DMS 273 (cell line): ENCODE results near the gene SNRNP40.

ENCODE experiments used
- DNase-seq: peaks from one replicate; lab custom pipeline; 2025; ENCODE audit not compliant: unreplicated experiment; lab: John Stamatoyannopoulos, UW

SNRNP40 gene

GRCh38 chr1:31234123-31234708 is 62.4 kb downstream of the SNRNP40 start:
- DNase-seq = no peak

DNA sequence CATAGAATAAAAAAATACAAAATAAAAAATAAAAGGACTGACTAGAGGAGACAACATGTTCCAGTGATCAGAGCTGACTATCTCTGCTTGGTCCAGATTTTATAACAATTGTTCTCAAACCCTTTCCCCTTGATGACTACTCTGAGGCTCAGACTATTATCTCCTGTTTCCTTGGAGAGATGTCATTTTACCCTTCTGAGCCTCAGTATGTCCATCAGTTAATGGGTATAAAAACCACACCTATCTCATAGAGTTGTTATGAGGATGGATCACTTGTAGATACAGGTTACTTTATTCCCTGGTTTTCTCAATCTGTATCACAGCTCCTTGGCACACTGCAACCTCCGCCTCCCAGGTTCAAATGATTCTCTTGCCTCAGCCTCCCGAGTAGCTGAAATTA is 63.9 kb downstream of the SNRNP40 start:
- DNase-seq = no peak

DNA sequence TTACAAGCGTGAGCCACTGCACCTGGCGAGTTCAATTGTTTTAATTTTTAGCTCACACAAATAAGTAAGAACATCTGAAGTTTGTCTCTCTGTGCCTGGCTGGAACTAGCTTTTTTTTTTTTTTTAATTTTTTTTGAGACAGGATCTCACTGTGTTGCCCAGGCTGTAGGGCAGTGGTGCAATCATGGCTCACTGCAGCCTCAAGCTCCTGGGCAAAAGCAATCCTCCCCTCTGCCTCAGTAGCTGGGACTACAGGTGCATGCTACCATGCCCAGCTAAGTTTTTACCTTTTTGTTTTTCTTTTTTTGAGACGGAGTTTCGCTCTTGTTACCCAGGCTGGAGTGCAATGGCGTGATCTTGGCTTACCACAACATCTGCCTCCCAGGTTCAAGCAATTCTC is 64.8 kb downstream of the SNRNP40 start:
- DNase-seq = no peak

GRCh38 chr1:31230378-31230777 is 66.2 kb downstream of the SNRNP40 start:
- DNase-seq = no peak

DNA sequence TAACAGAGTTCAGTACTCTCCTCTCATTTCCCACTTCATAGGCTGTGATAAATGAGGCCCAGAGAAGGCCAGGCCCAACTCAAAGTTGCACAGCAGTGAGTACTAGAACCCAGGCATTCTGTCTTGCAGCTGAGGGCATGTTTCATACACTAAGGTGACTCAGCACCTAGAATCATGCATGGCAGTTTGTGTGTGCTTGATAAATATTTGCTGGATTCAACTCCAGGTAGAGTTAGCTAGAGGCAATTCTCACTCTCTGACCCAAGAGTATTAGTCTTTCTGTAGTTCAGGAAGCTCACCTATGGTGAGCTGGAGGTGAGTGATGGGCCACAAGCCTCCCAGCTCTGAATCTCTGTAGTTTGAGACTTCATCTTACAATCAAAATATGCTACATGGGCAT is 67.6 kb downstream of the SNRNP40 start:
- no peak for DNase-seq

DNA sequence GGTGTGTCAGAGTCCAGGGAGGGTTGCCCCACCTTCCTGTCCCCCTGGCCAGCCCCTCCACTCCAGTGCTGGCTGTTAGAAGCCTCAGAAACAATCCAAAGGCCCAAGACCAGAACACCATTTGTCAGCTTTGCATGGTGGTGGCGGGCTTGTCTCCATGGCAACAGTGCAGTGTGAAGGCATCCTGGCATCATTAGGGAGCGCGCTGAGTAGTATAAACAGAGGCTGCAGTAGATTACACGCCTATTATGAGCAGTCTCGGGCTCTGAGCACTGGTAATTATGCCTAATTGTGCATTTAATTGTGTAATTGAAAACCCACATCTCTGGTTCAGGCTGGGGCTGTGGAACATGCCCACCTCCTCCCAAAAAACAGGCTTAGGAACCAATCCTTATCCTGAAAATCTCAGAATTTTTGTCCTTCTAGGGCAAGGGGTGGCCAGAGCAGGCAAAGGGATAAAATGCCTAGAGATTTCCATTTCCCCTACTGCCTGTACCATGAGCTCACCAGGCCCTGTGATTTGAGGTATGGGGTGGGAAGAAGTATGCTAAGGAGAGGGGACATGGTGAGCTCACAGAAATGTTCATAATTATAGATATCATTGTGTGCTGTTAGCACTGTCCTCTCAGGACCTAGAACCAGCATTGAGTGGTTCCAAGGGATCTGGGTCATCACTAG is 68.6 kb downstream of the SNRNP40 start:
- DNase-seq = peak; percentile 83

GRCh38 chr1:31224068-31224467 is 72.5 kb downstream of the SNRNP40 start:
- no peak for DNase-seq

DNA sequence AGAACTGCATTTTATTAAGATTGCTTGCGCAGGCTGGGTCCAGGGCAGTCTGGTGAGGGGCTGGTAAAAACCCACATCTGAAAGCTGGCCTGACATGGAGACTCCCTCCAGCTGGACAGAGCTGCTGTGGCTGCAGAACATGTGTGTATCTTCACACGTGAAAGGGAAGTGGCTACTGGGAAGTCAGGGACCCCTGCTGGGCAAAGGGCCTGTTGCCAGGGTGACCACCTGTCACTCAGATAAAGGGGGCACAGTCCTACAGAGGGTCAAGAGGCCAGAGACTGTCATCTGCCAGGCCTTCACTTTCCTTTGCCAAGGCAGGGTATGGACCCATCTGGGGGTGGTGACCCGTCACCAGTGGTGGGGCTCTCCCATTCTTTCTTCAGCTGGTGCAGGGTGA is 74.4 kb downstream of the SNRNP40 start:
- peak; percentile 21 for DNase-seq

DNA sequence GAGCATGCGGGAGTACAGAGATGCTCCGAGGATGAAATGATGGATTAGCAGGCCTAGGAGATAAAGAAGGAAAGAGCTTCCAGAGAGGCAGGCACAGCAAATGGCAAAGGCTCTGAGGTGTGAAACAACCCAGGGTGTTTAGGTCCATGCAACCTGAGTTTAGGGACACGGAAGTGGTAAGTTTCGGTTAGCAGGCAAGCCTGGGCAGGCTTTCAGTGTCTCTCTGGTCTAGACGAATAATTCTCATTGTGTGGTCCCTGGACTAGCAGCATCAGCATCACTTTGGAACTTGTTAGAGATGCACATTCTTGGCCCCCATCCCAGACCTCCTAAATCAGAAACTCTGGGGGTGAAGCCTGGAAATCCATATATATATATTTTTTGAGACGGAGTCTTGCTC is 75.5 kb downstream of the SNRNP40 start:
- no peak for DNase-seq

DNA sequence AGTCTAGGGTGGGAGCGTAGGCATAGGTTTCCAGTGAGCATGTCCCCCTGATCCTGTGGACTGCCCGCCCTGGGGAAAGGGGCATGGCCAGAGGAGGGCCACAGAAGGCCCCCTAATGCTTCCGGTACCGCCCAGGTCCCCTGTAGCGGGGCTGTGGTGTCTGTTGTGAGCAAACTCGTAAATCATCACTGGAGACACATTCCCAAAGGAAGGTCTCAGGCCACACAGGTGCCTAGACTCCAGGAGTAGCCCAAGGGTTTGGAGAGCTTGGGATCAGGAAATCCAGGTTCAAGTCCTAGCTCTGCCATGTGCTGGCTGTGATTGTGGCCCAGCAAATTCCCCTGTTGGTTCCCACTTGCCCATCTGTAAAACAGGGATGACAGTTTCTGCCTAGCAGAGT is 77.1 kb downstream of the SNRNP40 start:
- no peak for DNase-seq

- no peak for DNase-seq
These were observed 77.9 kb downstream of the SNRNP40 start for GRCh38 chr1:31218705-31219104.

- peak; percentile 86 for DNase-seq
These were observed 80.6 kb downstream of the SNRNP40 start for GRCh38 chr1:31216016-31216415.

DNA sequence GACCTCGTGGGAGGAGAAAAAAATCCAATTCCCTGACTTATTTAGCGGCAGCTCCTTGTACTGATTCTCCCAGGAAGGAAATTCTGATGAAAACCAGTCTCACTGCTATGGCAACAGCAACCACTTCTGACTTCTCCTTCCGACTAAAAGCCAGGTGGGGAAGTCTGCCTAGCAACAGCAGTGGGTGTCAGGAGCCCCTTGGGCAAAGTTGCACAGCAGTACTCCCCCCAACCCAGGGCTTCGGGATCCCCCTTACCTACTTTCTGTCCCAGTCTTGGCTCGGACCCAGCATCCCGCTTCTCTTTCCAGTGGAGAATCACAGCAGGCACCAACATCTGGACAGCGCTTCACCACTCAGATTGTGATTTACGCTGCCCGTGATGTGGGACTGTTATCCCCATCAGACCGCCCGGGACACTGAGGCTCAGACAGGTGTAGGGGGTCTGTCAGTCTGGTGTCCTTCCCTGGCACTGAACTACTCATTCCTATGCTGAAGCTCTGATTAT is 81.5 kb downstream of the SNRNP40 start:
- peak; percentile 26 for DNase-seq

- DNase-seq = no peak
These were observed 82.1 kb downstream of the SNRNP40 start for GRCh38 chr1:31214316-31215064.
